H9 (cell line): ENCODE measurements around the gene PAEP. TPM values are rescaled to one million over a fixed set of nuclear protein-coding genes. Genes with fewer than 3 reads are reported as not detected.

Experiments
- DNase-seq: peaks from one replicate; pipeline ENCODE4 v3.0.0-alpha.2; 2017
- H2AFZ ChIP-seq: one replicate; pipeline ENCODE4 v1.6.1; 2013; ENCODE audit warnings: mild to moderate bottlenecking, low read length, control low read depth, moderate library complexity
- H2AK5ac ChIP-seq: 2 replicates; pipeline ENCODE4 v1.6.1; 2013; ENCODE audit warnings: low read length, control low read depth, mixed read lengths; ENCODE audit not compliant: insufficient read length
- H2BK120ac ChIP-seq: one replicate; pipeline ENCODE4 v1.6.1; 2013; ENCODE audit warnings: low read depth, mild to moderate bottlenecking, low read length, control low read depth, inconsistent platforms; ENCODE audit not compliant: poor library complexity, severe bottlenecking
- H2BK12ac ChIP-seq: 2 replicates; pipeline ENCODE4 v1.6.1; 2013; ENCODE audit warnings: low read length, control low read depth, mixed read lengths, low read depth; ENCODE audit not compliant: insufficient read length
- H2BK15ac ChIP-seq: 2 replicates; pipeline ENCODE4 v1.6.1; 2013; ENCODE audit warnings: low read depth, low read length, control low read depth
- H2BK20ac ChIP-seq: one replicate; pipeline ENCODE4 v1.6.1; 2013; ENCODE audit warnings: low read depth, mild to moderate bottlenecking, low read length, control low read depth, inconsistent platforms; ENCODE audit not compliant: poor library complexity, severe bottlenecking
- H2BK5ac ChIP-seq: 2 replicates; pipeline ENCODE4 v1.6.1; 2013; ENCODE audit warnings: low read length, control low read depth, mixed read lengths; ENCODE audit not compliant: insufficient read length
- H3K14ac ChIP-seq: 2 replicates; pipeline ENCODE4 v1.6.1; 2013; ENCODE audit warnings: low read length, control low read depth; ENCODE audit not compliant: insufficient read depth
- H3K18ac ChIP-seq: 2 replicates; pipeline ENCODE4 v1.6.1; 2013; ENCODE audit warnings: low read depth, mild to moderate bottlenecking, mixed read lengths, low read length, control low read depth; ENCODE audit not compliant: insufficient read length
- H3K23ac ChIP-seq: 2 replicates; pipeline ENCODE4 v1.6.1; 2013; ENCODE audit warnings: low read length, control low read depth, mixed read lengths, low read depth; ENCODE audit not compliant: insufficient read length
- H3K23me2 ChIP-seq: 2 replicates; pipeline ENCODE4 v1.6.1; 2013; ENCODE audit warnings: low read depth, mild to moderate bottlenecking, mixed read lengths, low read length, control low read depth; ENCODE audit not compliant: insufficient read length, poor library complexity, severe bottlenecking
- H3K27ac ChIP-seq: 2 replicates; pipeline ENCODE4 v1.5.1; 2013; ENCODE audit warnings: low read length, control low read depth, mixed read lengths, low read depth; ENCODE audit not compliant: insufficient read length
- H3K27me3 ChIP-seq: 2 replicates; pipeline ENCODE4 v1.6.1; 2013; ENCODE audit warnings: low read length, control low read depth, inconsistent platforms; ENCODE audit not compliant: insufficient read depth
- H3K4ac ChIP-seq: 2 replicates; pipeline ENCODE4 v1.6.1; 2013; ENCODE audit warnings: low read depth, mild to moderate bottlenecking, control low read depth, inconsistent platforms, low read length, moderate library complexity
- H3K4me1 ChIP-seq: 2 replicates; pipeline ENCODE4 v1.6.1; 2013; ENCODE audit warnings: low read length, control low read depth, inconsistent platforms; ENCODE audit not compliant: insufficient read depth
- H3K4me2 ChIP-seq: 2 replicates; pipeline ENCODE4 v1.6.1; 2013; ENCODE audit warnings: low read length, control low read depth, mixed read lengths; ENCODE audit not compliant: insufficient read length, insufficient read depth
- H3K56ac ChIP-seq: 2 replicates; pipeline ENCODE4 v1.6.1; 2013; ENCODE audit warnings: low read depth, mild to moderate bottlenecking, mixed read lengths, low read length, control low read depth; ENCODE audit not compliant: insufficient read length
- H3K79me1 ChIP-seq: 2 replicates; pipeline ENCODE4 v1.6.1; 2013; ENCODE audit warnings: low read depth, mild to moderate bottlenecking, moderate library complexity, low read length, control low read depth, inconsistent platforms; ENCODE audit not compliant: insufficient read depth, poor library complexity, severe bottlenecking
- H3K79me2 ChIP-seq: 2 replicates; pipeline ENCODE4 v1.6.1; 2013; ENCODE audit warnings: low read length, control low read depth, inconsistent platforms; ENCODE audit not compliant: insufficient read depth
- H3K9ac ChIP-seq: 2 replicates; pipeline ENCODE4 v1.6.1; 2013; ENCODE audit warnings: low read length, control low read depth, mixed read lengths; ENCODE audit not compliant: insufficient read length; ENCODE audit errors: extremely low read depth
- H3K9me3 ChIP-seq: one replicate; pipeline ENCODE4 v1.6.1; 2013; ENCODE audit warnings: low read depth, low read length, inconsistent platforms; ENCODE audit not compliant: control insufficient read depth
- H3T11ph ChIP-seq: one replicate; pipeline ENCODE4 v1.6.1; 2013; ENCODE audit warnings: mild to moderate bottlenecking, low read length, control low read depth, inconsistent platforms
- H4K20me1 ChIP-seq: one replicate; pipeline ENCODE4 v1.6.1; 2013; ENCODE audit not compliant: control insufficient read depth, insufficient read length, insufficient read depth
- H4K5ac ChIP-seq: 2 replicates; pipeline ENCODE4 v1.6.1; 2013; ENCODE audit warnings: low read depth, mild to moderate bottlenecking, mixed read lengths, low read length, control low read depth; ENCODE audit not compliant: insufficient read length
- H4K8ac ChIP-seq: replicated peaks from 2 replicates; pipeline ENCODE4 v1.6.1; 2013; ENCODE audit warnings: low read length, control low read depth, mixed read lengths, low read depth; ENCODE audit not compliant: insufficient read length
- H4K91ac ChIP-seq: 2 replicates; pipeline ENCODE4 v1.6.1; 2013; ENCODE audit warnings: low read depth, mild to moderate bottlenecking, moderate library complexity, mixed read lengths, low read length, control low read depth; ENCODE audit not compliant: insufficient read length
- H3K27ac Mint-ChIP-seq, 3 experiments: 2 replicates in 2 of 3; 3 replicates in 1 of 3; pipeline ENCODE4 v1.8.0; 2020 to 2021; ENCODE audit warnings: mixed read lengths in 3 of 3, mild to moderate bottlenecking in 1 of 3, moderate library complexity in 1 of 3
- H3K27me3 Mint-ChIP-seq: 2 replicates; pipeline ENCODE4 v1.8.0; 2021; ENCODE audit warnings: low read depth, mild to moderate bottlenecking, moderate library complexity, mixed read lengths
- H3K36me3 Mint-ChIP-seq, 3 experiments: 2 replicates in 2 of 3; 3 replicates in 1 of 3; pipeline ENCODE4 v1.8.0; 2020 to 2021; ENCODE audit warnings: low read depth in 3 of 3, mixed read lengths in 3 of 3; ENCODE audit not compliant: insufficient read depth in 1 of 3
- H3K4me1 Mint-ChIP-seq, 2 experiments: 2 replicates each; pipeline ENCODE4 v1.8.0; 2020; ENCODE audit warnings: mixed read lengths in 2 of 2
- H3K4me3 Mint-ChIP-seq, 2 experiments: 2 replicates in 1 of 2; 3 replicates in 1 of 2; pipeline ENCODE4 v1.8.0; 2020 to 2021; ENCODE audit warnings: mild to moderate bottlenecking in 2 of 2, mixed read lengths in 2 of 2, moderate library complexity in 1 of 2
- H3K9me3 Mint-ChIP-seq, 2 experiments: 2 replicates in 1 of 2; 3 replicates in 1 of 2; pipeline ENCODE4 v1.8.0; 2020; ENCODE audit warnings: mild to moderate bottlenecking in 2 of 2, mixed read lengths in 2 of 2, moderate library complexity in 1 of 2
- CTCF ChIP-seq: fragments of 200-600 bp; sonication (generic); conservative IDR thresholded peaks from 3 replicates; pipeline ENCODE4 v1.8.0; 2021; ENCODE audit warnings: antibody characterized with exemption, mild to moderate bottlenecking
- WGBS: extraction: QIAGEN DNeasy Blood & Tissue Kit; methylation state at CpG from one replicate; pipeline ENCODE4 v1.1.7; 2013; ENCODE audit warnings: missing lambda C conversion rate, low lambda C conversion rate, mixed read lengths; ENCODE audit not compliant: insufficient read length; ENCODE audit errors: extremely low coverage; 5-methylcytosine and 5-hydroxymethylcytosine counted together
- total RNA-seq: library from RNA; stranded (reverse); gene quantifications from 2 replicates; pipeline ENCODE4 v1.2.1, GENCODE V29; 2021

The PAEP gene
- total RNA-seq, 1 experiment from 2014 or later: not detected

GRCh38 chr9:135533113-135533512, 28.4 kb upstream of the PAEP start:
- Histone ChIP-seq H2AK5ac (no peak overlapping the region), H2AFZ (no peak overlapping the region), H4K91ac (no peak overlapping the region), H3K27ac (no peak overlapping the region), H2BK15ac (no peak overlapping the region), H2BK12ac (no peak overlapping the region), H2BK120ac (no peak overlapping the region), H4K5ac (no peak overlapping the region), H3K4me1 (no peaks in the 10 kb centered on the region; the same call in 1 of the 2 replicates), H3K23ac (no peak overlapping the region), H3K9ac (no peak overlapping the region), H3K27me3 (no peaks in the 10 kb centered on the region), H3K79me2 (no peaks in the 10 kb centered on the region), H3K56ac (no peak overlapping the region), H3K4ac (no peak overlapping the region), H3T11ph (no peak overlapping the region), H3K23me2 (no peaks in the 10 kb centered on the region), H3K14ac (no peak overlapping the region), H4K20me1 (no peaks in the 10 kb centered on the region), H4K8ac (no peak overlapping the region), H3K4me2 (no peak overlapping the region), H3K18ac (no peak overlapping the region), H2BK5ac (no peak overlapping the region), H3K9me3 (no peaks in the 10 kb centered on the region), H3K79me1 (no peaks in the 10 kb centered on the region), H2BK20ac (no peak overlapping the region)
- H3K27ac Mint-ChIP-seq: no peak overlapping the region
- no peaks in the 10 kb centered on the region for H3K36me3 Mint-ChIP-seq
- H3K4me1 Mint-ChIP-seq: peaks cover 9 to 11% of the 10 kb centered on the region in 2 experiments
- no CpG with 5 or more reads among the region's 3 CpGs for WGBS
- peaks cover 13% of the 10 kb centered on the region for H3K27me3 Mint-ChIP-seq
- no peak overlapping the region for H3K4me3 Mint-ChIP-seq
- H3K9me3 Mint-ChIP-seq: no peaks in the 10 kb centered on the region
- no peak for TF ChIP-seq CTCF
- no peak for DNase-seq
